A549 treated with RU486 at 1 μM for 4 hours (cell line): Measurements from ENCODE around the gene SPDL1. TPM values are rescaled to one million over a fixed set of nuclear protein-coding genes. Genes with fewer than 3 reads are reported as not detected.

Source experiments
- total RNA-seq: library from RNA; stranded (reverse); fragments of 200-300 nt; extraction: Qiagen RNA extraction; gene quantifications from 5 replicates; pipeline ENCODE4 v1.2.3, GENCODE V29; 2022; ENCODE audit warnings: low read depth

SPDL1 gene, protein sequence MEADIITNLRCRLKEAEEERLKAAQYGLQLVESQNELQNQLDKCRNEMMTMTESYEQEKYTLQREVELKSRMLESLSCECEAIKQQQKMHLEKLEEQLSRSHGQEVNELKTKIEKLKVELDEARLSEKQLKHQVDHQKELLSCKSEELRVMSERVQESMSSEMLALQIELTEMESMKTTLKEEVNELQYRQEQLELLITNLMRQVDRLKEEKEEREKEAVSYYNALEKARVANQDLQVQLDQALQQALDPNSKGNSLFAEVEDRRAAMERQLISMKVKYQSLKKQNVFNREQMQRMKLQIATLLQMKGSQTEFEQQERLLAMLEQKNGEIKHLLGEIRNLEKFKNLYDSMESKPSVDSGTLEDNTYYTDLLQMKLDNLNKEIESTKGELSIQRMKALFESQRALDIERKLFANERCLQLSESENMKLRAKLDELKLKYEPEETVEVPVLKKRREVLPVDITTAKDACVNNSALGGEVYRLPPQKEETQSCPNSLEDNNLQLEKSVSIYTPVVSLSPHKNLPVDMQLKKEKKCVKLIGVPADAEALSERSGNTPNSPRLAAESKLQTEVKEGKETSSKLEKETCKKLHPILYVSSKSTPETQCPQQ
- total RNA-seq, result 59.0 to 102 TPM (median 78.7 TPM) in 5 replicates

DNA sequence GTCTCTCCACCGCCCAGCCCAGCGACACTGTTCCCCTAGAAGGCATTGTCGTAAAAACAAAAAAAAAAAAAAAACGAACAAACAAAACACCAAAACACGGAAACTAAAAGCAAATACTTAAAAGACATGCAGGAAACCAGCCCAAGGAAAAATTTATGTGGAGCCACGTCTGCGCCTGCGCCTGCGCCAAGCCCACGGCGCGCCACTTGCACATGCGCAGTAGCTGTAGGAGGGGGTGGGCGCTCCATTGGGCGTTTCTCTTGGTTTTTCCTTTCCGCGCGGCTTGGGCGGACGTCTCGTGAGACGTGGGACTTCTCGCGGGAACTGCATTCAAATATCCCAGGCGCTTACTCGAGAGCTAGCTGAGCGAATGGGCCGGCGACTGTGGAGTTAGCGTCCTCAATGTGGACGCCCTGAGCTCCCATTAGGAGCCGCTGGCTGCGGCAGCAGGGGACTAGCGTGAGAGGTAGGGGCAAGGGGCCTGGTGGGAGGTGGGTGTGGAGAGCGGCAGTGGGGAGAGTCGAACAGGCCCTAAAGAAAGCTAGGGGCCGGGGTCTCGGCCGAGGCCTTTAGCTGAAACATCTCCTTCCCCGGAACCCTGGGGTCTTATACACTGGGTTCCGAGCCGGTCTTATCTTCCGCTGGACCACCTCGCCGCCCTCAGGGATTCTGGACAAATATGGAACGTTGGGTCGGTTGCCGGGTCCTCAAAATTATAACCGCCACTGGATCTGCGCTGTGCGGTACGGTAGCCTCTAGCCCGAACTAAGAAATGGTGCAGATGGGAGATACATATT lies at the start of gene SPDL1:
Gene SPDL1 (plus strand): TSS at position 350 of the 797 bp plus-strand sequence. CDS start 4,644 bp downstream, outside the sequence.

DNA sequence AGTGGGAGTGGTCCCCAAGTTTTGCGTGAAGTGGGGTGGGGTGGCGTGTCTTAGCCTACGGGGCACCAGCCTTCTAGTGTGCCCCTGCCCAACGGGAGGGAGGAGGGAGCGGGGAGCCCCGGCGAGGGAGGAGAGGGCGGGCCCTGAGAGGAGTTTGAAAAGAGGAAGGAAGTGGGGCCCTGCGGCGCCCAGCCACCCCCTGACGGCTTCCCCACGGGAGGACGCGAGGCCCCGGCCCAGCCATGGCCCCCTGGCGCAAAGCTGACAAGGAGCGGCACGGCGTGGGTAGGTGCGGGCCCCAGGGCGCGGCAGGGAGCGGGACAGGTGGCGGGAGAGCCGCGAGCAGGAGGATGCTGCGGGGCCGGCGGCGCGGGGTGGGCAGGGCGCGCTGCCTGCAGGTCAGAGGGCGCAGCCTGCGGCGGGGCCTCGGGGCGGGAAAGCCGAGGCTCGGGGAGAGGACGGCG lies 53.5 kb downstream of the SPDL1 start, which contains the start of gene DOCK2:
Gene DOCK2 (plus strand): TSS at position 191 of the 464 bp plus-strand sequence. CDS start 52 bp downstream, at position 243.

Other genes starting within 250 kb of the SPDL1 start
- 1.4 to 4.0 TPM (median 2.4 TPM) in 5 replicates for gene DOCK2, start 53.5 kb downstream of the SPDL1 start, total RNA-seq